ENCODE data around the gene ANK3.

Gene ANK3

DNA sequence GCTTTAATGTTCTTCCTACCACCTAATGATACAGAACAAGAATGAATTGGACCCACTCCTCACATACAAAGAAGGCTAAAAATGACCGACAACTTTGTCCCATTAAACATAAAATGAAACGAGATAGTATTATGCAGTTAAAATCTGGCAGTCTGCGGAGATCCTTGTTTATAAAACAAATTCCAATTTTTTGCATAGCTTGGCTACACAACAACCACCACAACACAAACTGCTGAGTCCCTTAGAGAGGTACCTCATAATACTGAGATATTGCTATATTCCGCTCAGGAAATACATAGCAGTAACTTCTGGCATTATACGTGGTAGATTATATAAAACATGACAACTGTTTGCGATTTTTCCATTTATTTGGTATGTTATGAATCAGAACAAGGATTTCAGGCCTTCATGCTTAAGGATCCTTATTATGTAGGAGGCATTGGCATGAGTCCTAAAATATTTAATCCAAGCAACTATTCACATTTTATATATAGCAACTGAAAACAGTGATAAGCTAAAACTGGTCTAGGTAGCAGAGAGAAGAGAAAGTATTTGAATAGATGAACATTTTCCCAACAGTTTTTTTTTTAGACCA, 96.0 kb downstream of the ANK3 start:
- TF ChIP-seq CTCF (IDR thresholded peaks at IDR 0.05), result no peak

- no peak for TF ChIP-seq CTCF (IDR thresholded peaks at IDR 0.05)
These were observed 96.7 kb downstream of the ANK3 start for GRCh38 chr10:60292998-60293397.

DNA sequence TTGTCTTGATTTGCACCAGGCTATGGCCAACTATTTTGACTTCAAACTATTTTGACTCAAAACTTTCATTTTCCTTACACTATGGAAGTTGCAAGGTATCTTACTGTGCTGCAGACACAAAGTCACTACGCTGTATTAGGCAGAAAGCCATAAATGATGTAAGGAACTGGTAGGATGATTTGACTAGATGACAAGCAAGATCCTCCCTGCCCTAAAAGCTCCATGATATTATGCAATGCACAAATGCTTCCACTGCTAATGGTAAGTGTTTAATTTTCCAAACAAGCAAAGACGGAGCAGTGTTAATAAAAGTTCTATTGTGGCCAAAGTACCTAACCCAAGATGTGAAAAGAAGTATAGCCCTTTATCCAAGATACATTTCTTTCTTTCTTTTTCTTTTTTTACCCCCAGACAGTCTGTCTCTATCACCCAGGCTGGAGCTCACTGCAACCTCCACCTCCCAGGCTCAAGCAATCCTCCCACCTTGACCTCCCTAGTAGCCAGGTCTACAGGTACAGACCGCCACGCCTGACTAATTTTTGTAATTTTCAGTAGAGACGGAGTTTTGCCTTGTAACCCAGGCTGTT, 98.2 kb downstream of the ANK3 start:
- no peak for TF ChIP-seq CTCF (IDR thresholded peaks at IDR 0.05)

- TF ChIP-seq CTCF (IDR thresholded peaks at IDR 0.05), result no peak
These were observed 99.1 kb downstream of the ANK3 start for GRCh38 chr10:60290558-60290957.

- no peak for TF ChIP-seq CTCF (IDR thresholded peaks at IDR 0.05)
These were observed 99.9 kb downstream of the ANK3 start for GRCh38 chr10:60289800-60290199.

- TF ChIP-seq CTCF (IDR thresholded peaks at IDR 0.05), result no peak
These were observed 101.4 kb downstream of the ANK3 start for GRCh38 chr10:60288256-60288655.

GRCh38 chr10:60286559-60286958, 103.1 kb downstream of the ANK3 start:
- TF ChIP-seq CTCF (IDR thresholded peaks at IDR 0.05), result no peak

DNA sequence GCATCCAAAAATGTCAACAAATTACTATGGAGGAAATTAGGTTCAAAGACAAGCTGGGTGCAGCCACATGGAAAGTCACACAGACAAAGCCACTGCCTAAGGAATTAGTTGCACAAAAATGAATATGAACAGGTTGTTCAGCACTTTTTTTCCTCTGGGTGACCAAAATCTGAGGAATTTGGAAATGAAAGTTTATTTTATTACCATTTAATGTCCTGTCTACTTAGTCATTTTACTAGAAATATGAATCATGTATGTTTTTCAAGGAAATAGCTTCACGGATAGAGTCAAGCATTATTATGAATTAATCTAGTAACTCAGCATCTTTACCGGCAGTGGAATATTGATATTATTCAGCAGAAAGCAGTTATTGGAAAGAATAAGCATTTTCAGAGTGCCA, 106.3 kb downstream of the ANK3 start:
- no peak for TF ChIP-seq CTCF (IDR thresholded peaks at IDR 0.05)

All from LNCAP (cell line).